Neutrophil (primary cell): ENCODE data around the gene SLC38A1.

Experiments used
- H3K27ac ChIP-seq: fragments of 200-600 bp; sonication (generic); 2 replicates; pipeline ENCODE4 v1.5.1; 2016; ENCODE audit warnings: mild to moderate bottlenecking, moderate library complexity
- H3K27me3 ChIP-seq: fragments of 200-600 bp; sonication (generic); 2 replicates; pipeline ENCODE4 v1.6.0; 2016; ENCODE audit warnings: mild to moderate bottlenecking
- H3K36me3 ChIP-seq: fragments of 200-600 bp; sonication (generic); 2 replicates; pipeline ENCODE4 v1.5.1; 2017
- H3K4me1 ChIP-seq, 2 experiments: fragments of 200-600 bp in 1 of 2; sonication (generic) in 1 of 2; 1 replicate in 1 of 2; 2 replicates in 1 of 2; pipeline versions ENCODE4 v1.5.1 to v1.6.1; 2013 to 2016; ENCODE audit warnings: low read depth in 1 of 2, low read length in 1 of 2, mild to moderate bottlenecking in 1 of 2, moderate library complexity in 1 of 2; ENCODE audit not compliant: control insufficient read depth in 1 of 2, insufficient read depth in 1 of 2
- H3K4me3 ChIP-seq, 2 experiments: fragments of 200-600 bp in 1 of 2; sonication (generic) in 1 of 2; 1 replicate in 1 of 2; 2 replicates in 1 of 2; pipeline ENCODE4 v1.5.1; 2013 to 2016; ENCODE audit warnings: low read depth in 1 of 2, low read length in 1 of 2, mild to moderate bottlenecking in 1 of 2, moderate library complexity in 1 of 2
- H3K9me3 ChIP-seq: fragments of 200-600 bp; sonication (generic); 2 replicates; pipeline ENCODE4 v1.5.1; 2016
- TF ChIP-seq, protein P1 (sequence below): fragments of 200-600 bp; sonication (generic); IDR thresholded peaks from 2 replicates; pipeline ENCODE4 v1.5.1; 2016; ENCODE audit warnings: antibody characterized with exemption

SLC38A1 gene

DNA sequence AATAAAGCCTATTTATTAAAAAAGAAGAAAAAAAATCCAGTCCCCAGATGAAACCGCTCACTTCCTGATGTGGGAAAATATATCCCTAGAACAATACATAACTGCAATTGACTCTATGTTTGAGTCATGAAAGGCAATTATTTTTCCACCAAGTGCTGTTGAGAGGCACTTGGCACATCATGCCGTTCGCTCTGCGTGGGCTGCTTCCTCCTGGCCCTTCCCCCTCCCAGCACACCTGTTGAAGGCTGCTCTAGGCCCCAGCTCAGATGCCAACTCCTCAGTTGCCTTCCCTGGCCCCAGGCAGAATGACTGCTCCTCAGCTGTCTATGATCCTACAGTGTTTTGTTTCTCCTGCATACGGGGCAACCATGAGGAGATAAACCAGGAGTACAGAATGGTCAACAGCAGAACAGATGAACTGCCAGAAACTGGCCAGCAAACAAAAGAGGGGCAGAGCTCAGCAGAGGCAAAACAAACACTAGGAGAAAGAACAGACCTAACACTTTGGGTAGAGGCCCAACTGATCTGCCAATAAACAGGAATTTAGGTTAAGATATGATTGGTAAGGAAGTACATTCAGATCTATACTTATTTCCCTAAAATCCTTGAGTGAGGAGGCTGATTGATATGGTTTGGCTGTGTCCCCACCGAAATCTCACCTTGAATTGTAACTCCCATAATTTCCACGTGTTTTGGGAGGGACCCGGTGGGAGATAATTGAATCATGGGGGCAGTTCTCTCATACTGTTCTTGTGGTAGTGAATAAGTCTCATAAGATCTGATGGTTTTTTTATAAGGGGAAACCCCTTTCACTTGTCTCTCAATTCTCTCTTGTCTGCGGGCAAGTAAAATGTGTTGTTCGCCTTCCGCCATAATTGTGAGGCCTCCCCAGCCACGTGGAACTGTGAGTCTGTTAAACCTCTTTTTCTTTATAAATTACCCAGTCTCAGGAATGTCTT is 58.6 kb downstream of the SLC38A1 start:
- H3K27ac ChIP-seq = no peak overlapping the region
- H3K4me1 ChIP-seq = peaks cover 6 to 13% of the 10 kb centered on the region in 2 experiments

DNA sequence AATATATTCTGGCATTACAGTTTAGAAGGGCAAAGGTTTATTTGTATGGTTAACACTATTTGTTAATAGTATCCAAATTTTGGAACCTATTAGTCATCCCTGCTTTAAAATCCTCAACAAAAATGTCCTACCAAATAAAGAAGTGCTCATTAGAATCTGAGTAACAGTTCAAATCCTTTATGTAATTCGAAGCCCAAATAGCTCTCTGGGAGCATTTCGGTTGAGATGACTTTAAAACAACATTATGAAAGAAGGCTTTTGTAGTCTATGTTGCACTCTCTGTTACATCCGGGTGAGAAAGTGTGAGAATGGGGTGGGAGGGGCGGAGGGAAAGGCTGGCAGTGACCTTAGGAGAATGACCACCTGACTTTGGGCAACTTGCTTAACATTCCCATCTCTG is 59.7 kb downstream of the SLC38A1 start:
- no peaks in the 10 kb centered on the region for H3K36me3 ChIP-seq
- no peak overlapping the region for H3K27ac ChIP-seq
- H3K4me3 ChIP-seq = no peak overlapping the region
- no peaks in the 10 kb centered on the region for H3K27me3 ChIP-seq
- TF ChIP-seq, protein P1, sequence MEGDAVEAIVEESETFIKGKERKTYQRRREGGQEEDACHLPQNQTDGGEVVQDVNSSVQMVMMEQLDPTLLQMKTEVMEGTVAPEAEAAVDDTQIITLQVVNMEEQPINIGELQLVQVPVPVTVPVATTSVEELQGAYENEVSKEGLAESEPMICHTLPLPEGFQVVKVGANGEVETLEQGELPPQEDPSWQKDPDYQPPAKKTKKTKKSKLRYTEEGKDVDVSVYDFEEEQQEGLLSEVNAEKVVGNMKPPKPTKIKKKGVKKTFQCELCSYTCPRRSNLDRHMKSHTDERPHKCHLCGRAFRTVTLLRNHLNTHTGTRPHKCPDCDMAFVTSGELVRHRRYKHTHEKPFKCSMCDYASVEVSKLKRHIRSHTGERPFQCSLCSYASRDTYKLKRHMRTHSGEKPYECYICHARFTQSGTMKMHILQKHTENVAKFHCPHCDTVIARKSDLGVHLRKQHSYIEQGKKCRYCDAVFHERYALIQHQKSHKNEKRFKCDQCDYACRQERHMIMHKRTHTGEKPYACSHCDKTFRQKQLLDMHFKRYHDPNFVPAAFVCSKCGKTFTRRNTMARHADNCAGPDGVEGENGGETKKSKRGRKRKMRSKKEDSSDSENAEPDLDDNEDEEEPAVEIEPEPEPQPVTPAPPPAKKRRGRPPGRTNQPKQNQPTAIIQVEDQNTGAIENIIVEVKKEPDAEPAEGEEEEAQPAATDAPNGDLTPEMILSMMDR = no peak
- no peaks in the 10 kb centered on the region for H3K9me3 ChIP-seq
- H3K4me1 ChIP-seq = peaks cover 0 to 6% of the 10 kb centered on the region in 2 experiments

More for the DNA sequence above, 58.6 kb downstream of the SLC38A1 start:
- TF ChIP-seq, protein P1 = no peak
- Histone ChIP-seq H3K9me3 (no peaks in the 10 kb centered on the region), H3K36me3 (no peaks in the 10 kb centered on the region), H3K27me3 (no peaks in the 10 kb centered on the region), H3K4me3 (no peak overlapping the region)

DNA sequence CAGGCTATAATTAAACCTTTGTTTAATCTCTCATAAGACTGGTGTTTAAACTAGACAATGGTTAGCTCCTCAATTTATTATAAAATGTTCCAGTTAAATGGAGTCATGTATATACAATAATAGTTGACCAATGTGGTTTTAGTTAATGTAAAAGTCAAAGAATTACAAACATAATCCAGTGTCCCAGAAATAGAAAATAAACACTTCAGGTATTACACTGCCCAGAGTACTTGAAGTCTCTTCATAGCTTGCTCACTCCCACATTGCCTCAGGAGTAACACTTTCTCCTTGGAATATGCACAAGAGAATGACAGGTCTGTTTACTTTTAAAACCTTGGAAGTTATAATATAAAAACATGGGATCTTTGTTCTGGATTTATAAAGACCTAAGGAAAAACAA is 60.5 kb downstream of the SLC38A1 start:
- no peak overlapping the region for H3K4me3 ChIP-seq
- no peaks in the 10 kb centered on the region for H3K9me3 ChIP-seq
- H3K27ac ChIP-seq = no peak overlapping the region
- TF ChIP-seq, protein P1 = no peak
- H3K36me3 ChIP-seq = peaks cover 8% of the 10 kb centered on the region
- peaks cover 0 to 6% of the 10 kb centered on the region in 2 experiments for H3K4me1 ChIP-seq
- H3K27me3 ChIP-seq = no peaks in the 10 kb centered on the region

DNA sequence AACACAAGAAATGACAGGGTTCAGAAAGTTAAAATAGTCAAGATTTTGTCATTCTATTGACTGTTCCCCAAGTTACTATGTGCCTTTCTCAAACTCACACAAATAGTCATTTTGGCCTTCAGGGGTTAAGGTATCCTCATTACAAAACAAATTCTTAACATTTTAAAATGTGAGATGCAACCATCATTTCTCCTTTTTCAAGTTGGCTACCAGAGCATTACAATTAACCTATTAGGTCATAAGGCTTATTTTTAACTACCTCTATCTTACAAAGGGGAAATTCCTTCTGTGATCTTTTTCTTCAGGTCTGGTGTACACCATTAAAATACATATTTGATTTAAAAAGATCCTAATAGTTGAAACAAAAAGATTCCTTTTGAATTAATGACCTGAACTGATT is 61.2 kb downstream of the SLC38A1 start:
- Histone ChIP-seq H3K4me3 (no peak overlapping the region), H3K9me3 (no peaks in the 10 kb centered on the region), H3K4me1 (peaks cover 0 to 6% of the 10 kb centered on the region in 2 experiments), H3K27me3 (no peaks in the 10 kb centered on the region), H3K36me3 (peaks cover 11% of the 10 kb centered on the region), H3K27ac (no peak overlapping the region)
- TF ChIP-seq, protein P1 = no peak

DNA sequence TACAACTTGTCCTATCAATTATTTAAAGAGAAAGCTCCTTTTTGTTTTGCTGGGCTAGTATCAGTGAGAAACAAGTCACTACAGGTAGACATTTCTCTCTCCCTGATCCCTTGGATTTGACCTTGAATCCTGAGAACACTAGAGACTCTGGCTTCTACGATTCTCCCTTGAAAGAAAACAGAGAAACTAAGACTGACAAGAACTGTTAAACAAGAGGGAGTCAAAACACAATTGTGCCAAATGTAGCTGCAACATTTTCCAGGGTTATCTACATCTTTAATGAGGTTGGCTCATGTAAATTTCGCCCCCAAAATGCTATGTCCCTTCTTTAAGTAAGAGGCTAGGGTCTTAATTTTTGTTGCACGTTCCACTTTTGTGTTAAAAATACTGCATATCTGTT is 62.4 kb downstream of the SLC38A1 start:
- H3K36me3 ChIP-seq = peaks cover 15% of the 10 kb centered on the region
- no peaks in the 10 kb centered on the region for H3K27me3 ChIP-seq
- H3K4me3 ChIP-seq = no peak overlapping the region
- no peaks in the 10 kb centered on the region for H3K4me1 ChIP-seq
- H3K9me3 ChIP-seq = no peaks in the 10 kb centered on the region
- TF ChIP-seq, protein P1 = no peak
- no peak overlapping the region for H3K27ac ChIP-seq
